ENCODE data around the gene BCL11A. TPM values are rescaled to one million over a fixed set of nuclear protein-coding genes. Genes with fewer than 3 reads are reported as not detected.

Gene BCL11A
- total RNA-seq, 2 experiments from 2014 or later, result 2.3 to 3.3 TPM

DNA sequence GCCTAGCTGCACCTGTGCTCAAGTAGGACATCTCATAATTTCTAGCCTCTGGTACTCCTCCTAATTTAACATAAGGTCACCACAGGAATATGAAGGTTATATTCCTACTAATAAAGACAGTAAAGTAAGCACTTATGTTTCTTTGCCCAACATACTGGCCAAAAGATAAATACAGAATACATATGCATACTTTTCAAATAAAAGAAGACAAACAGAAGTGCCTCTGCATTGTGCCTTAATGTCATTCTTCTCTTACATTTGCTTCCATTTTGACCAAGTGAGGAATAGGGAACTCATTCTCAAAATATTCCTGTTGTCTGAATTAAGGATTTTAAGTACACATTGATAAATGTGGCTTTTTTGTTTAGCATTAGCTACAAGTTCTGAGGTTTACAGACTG lies 5.6 kb downstream of the BCL11A start:
- Mint-ChIP-seq H3K36me3 (ENCODE audit: low read depth) (peaks cover 8% of the 10 kb centered on the region), H3K4me3 (peak overlapping the region; percentile 87), H3K9me3 (no peaks in the 10 kb centered on the region), H3K27me3 (peaks cover 84% of the 10 kb centered on the region), H3K4me1 (ENCODE audit: low read depth) (peaks cover 43% of the 10 kb centered on the region), H3K27ac (peak overlapping the region; percentile 86)
- peaks cover 39 to 78% of the 10 kb centered on the region in 2 experiments for H3K27me3 ChIP-seq (ENCODE audit: control insufficient read depth in 1 of 2, insufficient read depth in 2 of 2, low read length in 2 of 2)
- ChIA-PET CTCF (interaction anchor here (0.7 kb wide), 1 partner anchor 23 kb away, joined by 5 read pairs; no protein-coding TSS in a partner anchor), POLR2A (interaction anchor here (1.6 kb wide), 1 partner anchor 8 kb away, joined by 5 read pairs; no protein-coding TSS in a partner anchor)
- DNase-seq (no peak), ATAC-seq (ENCODE audit: poor library complexity) (no peak)
- peaks cover 0 to 15% of the 10 kb centered on the region in 2 experiments for H3K9me3 ChIP-seq (ENCODE audit: control insufficient read depth in 1 of 2, insufficient read depth in 1 of 2, low read length in 2 of 2)
- no peaks in the 10 kb centered on the region for H3K36me3 ChIP-seq (ENCODE audit: insufficient read depth, low read length)
- TF ChIP-seq, protein P1, sequence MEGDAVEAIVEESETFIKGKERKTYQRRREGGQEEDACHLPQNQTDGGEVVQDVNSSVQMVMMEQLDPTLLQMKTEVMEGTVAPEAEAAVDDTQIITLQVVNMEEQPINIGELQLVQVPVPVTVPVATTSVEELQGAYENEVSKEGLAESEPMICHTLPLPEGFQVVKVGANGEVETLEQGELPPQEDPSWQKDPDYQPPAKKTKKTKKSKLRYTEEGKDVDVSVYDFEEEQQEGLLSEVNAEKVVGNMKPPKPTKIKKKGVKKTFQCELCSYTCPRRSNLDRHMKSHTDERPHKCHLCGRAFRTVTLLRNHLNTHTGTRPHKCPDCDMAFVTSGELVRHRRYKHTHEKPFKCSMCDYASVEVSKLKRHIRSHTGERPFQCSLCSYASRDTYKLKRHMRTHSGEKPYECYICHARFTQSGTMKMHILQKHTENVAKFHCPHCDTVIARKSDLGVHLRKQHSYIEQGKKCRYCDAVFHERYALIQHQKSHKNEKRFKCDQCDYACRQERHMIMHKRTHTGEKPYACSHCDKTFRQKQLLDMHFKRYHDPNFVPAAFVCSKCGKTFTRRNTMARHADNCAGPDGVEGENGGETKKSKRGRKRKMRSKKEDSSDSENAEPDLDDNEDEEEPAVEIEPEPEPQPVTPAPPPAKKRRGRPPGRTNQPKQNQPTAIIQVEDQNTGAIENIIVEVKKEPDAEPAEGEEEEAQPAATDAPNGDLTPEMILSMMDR (IDR thresholded peaks at IDR 0.05), result no peak
- intact Hi-C loops (cut with DNase I, micrococcal nuclease), result no loop called here
- H3K4me1 ChIP-seq (ENCODE audit: insufficient read depth, low read length), result peaks cover 38% of the 10 kb centered on the region
- no peak overlapping the region for H3K4me3 ChIP-seq (ENCODE audit: low read length)
- no peak overlapping the region for H3K27ac ChIP-seq (ENCODE audit: low read depth in 1 of 2, low read length in 2 of 2)

DNA sequence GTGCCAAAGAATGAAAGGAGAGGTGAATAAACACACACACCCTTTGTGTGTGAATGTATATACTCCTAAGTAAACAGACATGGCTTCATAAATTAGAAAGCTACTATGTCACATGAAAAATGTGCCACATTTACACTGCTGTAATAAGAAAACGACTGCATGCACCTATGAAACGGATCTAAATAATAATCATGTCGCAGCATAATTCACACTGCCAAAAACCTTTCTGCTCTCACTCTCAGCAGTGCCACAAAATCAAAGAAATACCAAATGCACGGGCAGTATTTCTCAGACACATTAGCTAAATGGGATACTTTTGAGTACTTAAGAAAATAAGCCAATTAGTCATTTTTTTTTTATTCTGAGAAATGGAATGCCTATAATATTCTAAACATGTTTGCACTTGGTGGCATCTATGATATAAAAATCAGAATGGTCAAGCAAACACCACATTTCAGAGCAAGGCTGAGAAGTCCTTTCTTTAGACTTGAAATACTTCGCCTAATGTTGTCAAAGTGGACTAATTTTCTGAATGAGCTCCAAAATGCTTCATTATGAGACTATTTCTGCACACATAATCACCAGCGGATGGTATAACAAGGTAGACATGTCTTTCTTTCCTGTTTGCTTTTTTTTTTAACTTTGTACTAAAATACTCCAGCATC lies 6.6 kb downstream of the BCL11A start:
- ChIA-PET POLR2A (interaction anchor here (1.4 to 1.6 kb wide), 2 partner anchors 9 to 35 kb away, joined by 5 read pairs; no protein-coding TSS in a partner anchor), CTCF (interaction anchor here (0.5 kb wide), 1 partner anchor 285 kb away, joined by 3 read pairs; no protein-coding TSS in a partner anchor)
- intact Hi-C loops (cut with DNase I, micrococcal nuclease), result no loop called here
- TF ChIP-seq, protein P1 (IDR thresholded peaks at IDR 0.05), result no peak
- Mint-ChIP-seq H3K36me3 (ENCODE audit: low read depth) (peaks cover 8% of the 10 kb centered on the region), H3K4me1 (ENCODE audit: low read depth) (peaks cover 43% of the 10 kb centered on the region), H3K9me3 (no peaks in the 10 kb centered on the region), H3K4me3 (no peak overlapping the region), H3K27ac (no peak overlapping the region), H3K27me3 (peaks cover 81% of the 10 kb centered on the region)
- no peak for DNase-seq
- no peaks in the 10 kb centered on the region for H3K36me3 ChIP-seq (ENCODE audit: insufficient read depth, low read length)
- H3K27me3 ChIP-seq (ENCODE audit: control insufficient read depth in 1 of 2, insufficient read depth in 2 of 2, low read length in 2 of 2), result peaks cover 33 to 71% of the 10 kb centered on the region in 2 experiments
- H3K4me3 ChIP-seq (ENCODE audit: low read length), result no peak overlapping the region
- H3K4me1 ChIP-seq (ENCODE audit: insufficient read depth, low read length), result peaks cover 29% of the 10 kb centered on the region
- H3K27ac ChIP-seq (ENCODE audit: low read depth in 1 of 2, low read length in 2 of 2), result no peak overlapping the region
- no peak for ATAC-seq (ENCODE audit: poor library complexity)
- H3K9me3 ChIP-seq (ENCODE audit: control insufficient read depth in 1 of 2, insufficient read depth in 1 of 2, low read length in 2 of 2), result peaks cover 0 to 15% of the 10 kb centered on the region in 2 experiments

DNA sequence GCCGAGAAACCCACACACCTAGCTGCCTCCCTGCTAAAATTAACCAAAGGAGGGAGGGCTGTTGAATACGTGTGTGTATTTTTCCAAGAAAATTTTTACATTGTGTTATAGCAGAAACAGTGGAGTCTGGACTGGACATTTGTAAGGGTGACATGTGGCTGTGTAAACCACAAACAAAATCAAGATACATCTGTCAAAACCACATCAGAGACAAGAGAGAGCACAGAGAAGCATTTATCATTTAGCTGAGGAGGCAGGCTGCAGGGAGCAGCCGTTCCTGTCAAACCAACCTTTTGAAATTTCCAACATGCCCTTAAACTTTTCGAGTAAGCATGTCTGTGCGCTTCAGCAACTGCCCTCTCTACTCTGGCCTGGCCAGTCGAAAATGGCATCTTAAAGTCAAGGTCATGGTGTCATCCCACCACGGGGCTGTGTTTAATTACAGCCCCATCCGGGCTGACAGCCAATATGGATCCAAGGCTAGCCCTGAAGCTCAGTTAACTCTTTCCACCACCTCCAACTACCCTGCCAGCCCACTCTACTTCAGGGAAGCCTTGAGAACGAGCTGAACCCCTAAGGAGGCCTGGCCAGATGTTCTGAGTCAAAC lies 8.4 kb downstream of the BCL11A start:
- peak overlapping the region; percentile 34 for H3K27ac Mint-ChIP-seq
- Histone ChIP-seq H3K9me3 (ENCODE audit: control insufficient read depth in 1 of 2, insufficient read depth in 1 of 2, low read length in 2 of 2) (peaks cover 0 to 8% of the 10 kb centered on the region in 2 experiments), H3K4me3 (ENCODE audit: low read length) (no peak overlapping the region), H3K36me3 (ENCODE audit: insufficient read depth, low read length) (no peaks in the 10 kb centered on the region), H3K27ac (ENCODE audit: low read depth in 1 of 2, low read length in 2 of 2) (no peak overlapping the region), H3K4me1 (ENCODE audit: insufficient read depth, low read length) (peaks cover 13% of the 10 kb centered on the region), H3K27me3 (ENCODE audit: control insufficient read depth in 1 of 2, insufficient read depth in 2 of 2, low read length in 2 of 2) (peaks cover 23 to 73% of the 10 kb centered on the region in 2 experiments)
- H3K27me3 Mint-ChIP-seq, result peaks cover 76% of the 10 kb centered on the region
- ChIA-PET POLR2A (interaction anchor here (1.5 kb wide), 1 partner anchor 9 kb away, joined by 4 read pairs; no protein-coding TSS in a partner anchor), CTCF (interaction anchor here (1.3 kb wide), 1 partner anchor 10 kb away, joined by 3 read pairs; no protein-coding TSS in a partner anchor)
- no peaks in the 10 kb centered on the region for H3K9me3 Mint-ChIP-seq
- TF ChIP-seq, protein P1 (IDR thresholded peaks at IDR 0.05), result no peak
- peaks cover 4% of the 10 kb centered on the region for H3K36me3 Mint-ChIP-seq (ENCODE audit: low read depth)
- no peak for ATAC-seq (ENCODE audit: poor library complexity)
- no peak for DNase-seq
- intact Hi-C loops (cut with DNase I, micrococcal nuclease), result no loop called here
- H3K4me3 Mint-ChIP-seq, result no peak overlapping the region
- peaks cover 34% of the 10 kb centered on the region for H3K4me1 Mint-ChIP-seq (ENCODE audit: low read depth)

All from CD4-positive, alpha-beta T cell (primary cell).